22Rv1 (cell line): ENCODE measurements around the gene FBH1.

Source experiments
- ZFX ChIP-seq: fragments of 450-650 bp; IDR thresholded peaks from 2 replicates; pipeline ENCODE4 v1.6.1; 2017; ENCODE audit warnings: antibody characterized with exemption, borderline replicate concordance
- TF ChIP-seq, protein P1 (sequence below): fragments of 450-650 bp; IDR thresholded peaks from 2 replicates; pipeline ENCODE4 v1.5.1; 2017; ENCODE audit warnings: mild to moderate bottlenecking

DNA sequence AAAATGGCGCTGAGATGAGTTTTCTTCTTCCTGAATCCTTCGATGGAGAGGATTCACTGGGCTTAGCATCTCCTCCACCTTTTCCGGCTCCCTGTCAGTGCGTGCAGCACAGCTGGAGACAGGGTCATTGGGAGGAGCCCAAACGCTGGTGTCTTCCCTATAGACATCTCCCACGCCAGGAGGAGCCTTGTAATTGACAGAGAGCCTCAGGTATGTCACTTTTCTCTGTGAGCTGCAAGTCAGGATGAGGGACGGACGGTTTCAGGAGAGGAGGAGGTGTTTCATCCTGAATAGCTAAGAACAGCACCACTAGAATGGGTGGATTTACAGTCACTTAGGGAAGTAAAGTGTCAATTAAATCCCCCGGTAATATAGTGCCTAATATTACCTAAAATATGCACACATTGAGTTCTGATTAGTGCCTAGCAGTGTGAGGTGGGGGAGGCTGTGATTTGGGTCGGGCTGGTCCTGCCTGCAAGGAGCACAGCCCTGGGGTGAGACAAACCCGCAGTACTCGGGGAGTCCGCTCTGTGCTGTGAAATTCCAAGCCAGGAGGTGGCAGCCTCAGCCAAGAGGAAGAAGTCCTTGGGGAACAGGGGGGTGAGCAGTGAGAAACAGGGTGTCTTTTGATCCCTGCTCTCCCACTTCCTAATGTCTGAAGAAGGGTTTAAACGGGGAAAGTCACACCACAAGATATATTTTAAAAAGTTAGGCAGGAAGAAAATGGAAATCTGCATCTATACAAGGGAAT is 59.1 kb downstream of the FBH1 start:
- TF ChIP-seq, protein P1, sequence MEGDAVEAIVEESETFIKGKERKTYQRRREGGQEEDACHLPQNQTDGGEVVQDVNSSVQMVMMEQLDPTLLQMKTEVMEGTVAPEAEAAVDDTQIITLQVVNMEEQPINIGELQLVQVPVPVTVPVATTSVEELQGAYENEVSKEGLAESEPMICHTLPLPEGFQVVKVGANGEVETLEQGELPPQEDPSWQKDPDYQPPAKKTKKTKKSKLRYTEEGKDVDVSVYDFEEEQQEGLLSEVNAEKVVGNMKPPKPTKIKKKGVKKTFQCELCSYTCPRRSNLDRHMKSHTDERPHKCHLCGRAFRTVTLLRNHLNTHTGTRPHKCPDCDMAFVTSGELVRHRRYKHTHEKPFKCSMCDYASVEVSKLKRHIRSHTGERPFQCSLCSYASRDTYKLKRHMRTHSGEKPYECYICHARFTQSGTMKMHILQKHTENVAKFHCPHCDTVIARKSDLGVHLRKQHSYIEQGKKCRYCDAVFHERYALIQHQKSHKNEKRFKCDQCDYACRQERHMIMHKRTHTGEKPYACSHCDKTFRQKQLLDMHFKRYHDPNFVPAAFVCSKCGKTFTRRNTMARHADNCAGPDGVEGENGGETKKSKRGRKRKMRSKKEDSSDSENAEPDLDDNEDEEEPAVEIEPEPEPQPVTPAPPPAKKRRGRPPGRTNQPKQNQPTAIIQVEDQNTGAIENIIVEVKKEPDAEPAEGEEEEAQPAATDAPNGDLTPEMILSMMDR, result peak; percentile 26
- no peak for TF ChIP-seq ZFX
